ENCODE measurements around the gene CDK6. TPM values are rescaled to one million over a fixed set of nuclear protein-coding genes. Genes with fewer than 3 reads are reported as not detected.
A peak's percentile ranks its signal among the peaks of the same experiment; 100 is the strongest.

Gene CDK6
- total and polyA plus RNA-seq, 9 of the 15 experiments (the other 6 are each of a cell fraction or from before 2014, with no cell fraction given), result 7.6 to 109 (median 44.4) TPM

GRCh38 chr7:92763636-92764423, 72.5 kb downstream of the CDK6 start (continued):
- TF ChIP-seq HES1 (IDR thresholded peaks at IDR 0.05; ENCODE audit: low read depth) (no peak), L3MBTL2 (IDR thresholded peaks at IDR 0.05) (no peak), MECOM (CRISPR knock-in tag; IDR thresholded peaks at IDR 0.05) (0 out of 2 replicates have a peak, but pooled peaks have one; percentile 31), ZMIZ1 (IDR thresholded peaks at IDR 0.05; ENCODE audit: low read depth in 2 of 2, low read length in 2 of 2) (no peak), HMG20B (CRISPR knock-in tag; IDR thresholded peaks at IDR 0.05) (no peak), SMC3 (conservative IDR thresholded peaks at IDR 0.05; ENCODE audit: insufficient read depth, low read depth, low read length) (no peak), CBX8 (IDR thresholded peaks at IDR 0.05; ENCODE audit: borderline replicate concordance, extremely low read depth, low read depth, low read length, poor library complexity, severe bottlenecking) (no peak), MTA1 (IDR thresholded peaks at IDR 0.05; ENCODE audit: borderline replicate concordance) (0 out of 2 replicates have a peak, but pooled peaks have one; percentile 55), ARID1B (IDR thresholded peaks at IDR 0.05) (peak; percentile 50), PTBP1 (IDR thresholded peaks at IDR 0.05; ENCODE audit: low read depth, low read length) (no peak), REST (IDR thresholded peaks at IDR 0.05; ENCODE audit: borderline replicate concordance) (no peak; the same call in 1 of the 2 replicates), REST (CRISPR knock-in tag; IDR thresholded peaks at IDR 0.05; ENCODE audit: low read depth) (no peak), GTF2B (IDR thresholded peaks at IDR 0.05; ENCODE audit: extremely low read depth, insufficient read length) (no peak), ZNF561 (CRISPR knock-in tag; conservative IDR thresholded peaks at IDR 0.05) (no peak)

Data from K562 (cell line).